Measurements from ENCODE around the gene WDR73.
A peak's percentile ranks its signal among the peaks of the same experiment; 100 is the strongest.

Gene WDR73

GRCh38 chr15:84653910-84654688, at the start of gene WDR73:
Gene WDR73, minus strand, starts transcription at chr15:84654283. Its CDS starts 9 bp downstream, at chr15:84654274.
- peak; percentile 78 for DNase-seq (ENCODE audit: low read depth)
- no peak for TF ChIP-seq CTCF (conservative IDR thresholded peaks at IDR 0.05; ENCODE audit: low read depth, low read length)
- H3K4me3 ChIP-seq (ENCODE audit: low read length), result peak within 1 kb of the TSS; percentile 94

- no peak for DNase-seq (ENCODE audit: low read depth)
- TF ChIP-seq CTCF (conservative IDR thresholded peaks at IDR 0.05; ENCODE audit: low read depth, low read length), result no peak
- no peak overlapping the region for H3K4me3 ChIP-seq (ENCODE audit: low read length)
Observed at GRCh38 chr15:84703808-84704207, 49.7 kb upstream of the WDR73 start.

- no peak for TF ChIP-seq CTCF (conservative IDR thresholded peaks at IDR 0.05; ENCODE audit: low read depth, low read length)
- DNase-seq (ENCODE audit: low read depth), result no peak
- no peak overlapping the region for H3K4me3 ChIP-seq (ENCODE audit: low read length)
Observed at GRCh38 chr15:84702961-84703482, 48.9 kb upstream of the WDR73 start.

- no peak for DNase-seq (ENCODE audit: low read depth)
- no peak for TF ChIP-seq CTCF (conservative IDR thresholded peaks at IDR 0.05; ENCODE audit: low read depth, low read length)
- H3K4me3 ChIP-seq (ENCODE audit: low read length), result no peak overlapping the region
Observed at GRCh38 chr15:84699538-84700191, 45.6 kb upstream of the WDR73 start.

- H3K4me3 ChIP-seq (ENCODE audit: low read length), result no peak overlapping the region
- DNase-seq (ENCODE audit: low read depth), result no peak
- no peak for TF ChIP-seq CTCF (conservative IDR thresholded peaks at IDR 0.05; ENCODE audit: low read depth, low read length)
Observed at GRCh38 chr15:84697236-84697990, 43.3 kb upstream of the WDR73 start.

- TF ChIP-seq CTCF (conservative IDR thresholded peaks at IDR 0.05; ENCODE audit: low read depth, low read length), result no peak
- no peak overlapping the region for H3K4me3 ChIP-seq (ENCODE audit: low read length)
- no peak for DNase-seq (ENCODE audit: low read depth)
Observed at GRCh38 chr15:84696757-84697156, 42.7 kb upstream of the WDR73 start.
